ENCODE measurements around the gene NUP133.

- peak; percentile 43 to 81 (median 68) for TF ChIP-seq CTCF (IDR thresholded peaks at IDR 0.05 in 4 of 5, conservative IDR thresholded peaks at IDR 0.05 in 1 of 5)
- no peak for TF ChIP-seq POLR2A (IDR thresholded peaks at IDR 0.05)
Observed at GRCh38 chr1:229514578-229515275, 6.6 kb upstream of the NUP133 start.

Data from gastrocnemius medialis (tissue), 4 donors.